Measurements from ENCODE around the gene GREM1. TPM values are rescaled to one million over a fixed set of nuclear protein-coding genes. Genes with fewer than 3 reads are reported as not detected.

Gene GREM1
- total RNA-seq, 1 donor = 499 TPM

GRCh38 chr15:32784581-32784980 is 66.8 kb downstream of the GREM1 start:
- Histone ChIP-seq H4K20me1 (ENCODE audit: insufficient read depth, low read length) (no peaks in the 10 kb centered on the region), H3K4me3 (ENCODE audit: insufficient read depth, low read length) (no peak overlapping the region), H3K27me3 (ENCODE audit: insufficient read depth, low read length) (no peaks in the 10 kb centered on the region), H3K4me2 (ENCODE audit: insufficient read depth, low read length) (no peak overlapping the region), H3K36me3 (ENCODE audit: insufficient read depth, low read length) (peaks cover 12% of the 10 kb centered on the region), H2AFZ (ENCODE audit: low read length) (no peak overlapping the region), H3K4me1 (ENCODE audit: insufficient read depth, low read length) (peaks cover 6% of the 10 kb centered on the region), H3K79me2 (ENCODE audit: insufficient read depth, low read length) (no peaks in the 10 kb centered on the region), H3K9me3 (ENCODE audit: low read depth, low read length) (no peaks in the 10 kb centered on the region), H3K27ac (ENCODE audit: low read depth, low read length) (peak overlapping the region; percentile 9)
- DNase-seq (ENCODE audit: insufficient read length, low spot score, missing footprints) = no peak
- TF ChIP-seq CTCF (IDR thresholded peaks at IDR 0.05; ENCODE audit: extremely low read depth, low read depth, low read length) = no peak

- Histone ChIP-seq H3K79me2 (ENCODE audit: insufficient read depth, low read length) (no peaks in the 10 kb centered on the region), H3K4me3 (ENCODE audit: insufficient read depth, low read length) (no peak overlapping the region), H3K27me3 (ENCODE audit: insufficient read depth, low read length) (no peaks in the 10 kb centered on the region), H3K4me1 (ENCODE audit: insufficient read depth, low read length) (peaks cover 13% of the 10 kb centered on the region), H3K27ac (ENCODE audit: low read depth, low read length) (no peak overlapping the region), H3K9me3 (ENCODE audit: low read depth, low read length) (no peaks in the 10 kb centered on the region), H4K20me1 (ENCODE audit: insufficient read depth, low read length) (no peaks in the 10 kb centered on the region), H3K4me2 (ENCODE audit: insufficient read depth, low read length) (no peak overlapping the region), H2AFZ (ENCODE audit: low read length) (no peak overlapping the region), H3K36me3 (ENCODE audit: insufficient read depth, low read length) (peaks cover 12% of the 10 kb centered on the region)
- no peak for DNase-seq (ENCODE audit: insufficient read length, low spot score, missing footprints)
- no peak for TF ChIP-seq CTCF (IDR thresholded peaks at IDR 0.05; ENCODE audit: extremely low read depth, low read depth, low read length)
Observed at GRCh38 chr15:32786906-32787305, 69.1 kb downstream of the GREM1 start.

- Histone ChIP-seq H3K79me2 (ENCODE audit: insufficient read depth, low read length) (no peaks in the 10 kb centered on the region), H3K9me3 (ENCODE audit: low read depth, low read length) (no peaks in the 10 kb centered on the region), H2AFZ (ENCODE audit: low read length) (no peak overlapping the region), H3K4me3 (ENCODE audit: insufficient read depth, low read length) (no peak overlapping the region), H3K4me1 (ENCODE audit: insufficient read depth, low read length) (peaks cover 13% of the 10 kb centered on the region), H3K27me3 (ENCODE audit: insufficient read depth, low read length) (no peaks in the 10 kb centered on the region), H3K4me2 (ENCODE audit: insufficient read depth, low read length) (no peak overlapping the region), H3K36me3 (ENCODE audit: insufficient read depth, low read length) (peaks cover 12% of the 10 kb centered on the region), H3K27ac (ENCODE audit: low read depth, low read length) (no peak overlapping the region), H4K20me1 (ENCODE audit: insufficient read depth, low read length) (no peaks in the 10 kb centered on the region)
- no peak for TF ChIP-seq CTCF (IDR thresholded peaks at IDR 0.05; ENCODE audit: extremely low read depth, low read depth, low read length)
- DNase-seq (ENCODE audit: insufficient read length, low spot score, missing footprints) = no peak
Observed at GRCh38 chr15:32787949-32788348, 70.1 kb downstream of the GREM1 start.

GRCh38 chr15:32790352-32790999 is 72.7 kb downstream of the GREM1 start:
- Histone ChIP-seq H4K20me1 (ENCODE audit: insufficient read depth, low read length) (no peaks in the 10 kb centered on the region), H3K27ac (ENCODE audit: low read depth, low read length) (no peak overlapping the region), H3K27me3 (ENCODE audit: insufficient read depth, low read length) (no peaks in the 10 kb centered on the region), H3K79me2 (ENCODE audit: insufficient read depth, low read length) (no peaks in the 10 kb centered on the region), H3K36me3 (ENCODE audit: insufficient read depth, low read length) (peaks cover 12% of the 10 kb centered on the region), H3K9me3 (ENCODE audit: low read depth, low read length) (no peaks in the 10 kb centered on the region), H3K4me1 (ENCODE audit: insufficient read depth, low read length) (peaks cover 13% of the 10 kb centered on the region), H3K4me2 (ENCODE audit: insufficient read depth, low read length) (no peak overlapping the region), H2AFZ (ENCODE audit: low read length) (no peak overlapping the region), H3K4me3 (ENCODE audit: insufficient read depth, low read length) (no peak overlapping the region)
- DNase-seq (ENCODE audit: insufficient read length, low spot score, missing footprints) = peak; percentile 21
- no peak for TF ChIP-seq CTCF (IDR thresholded peaks at IDR 0.05; ENCODE audit: extremely low read depth, low read depth, low read length)
